ENCODE measurements around the gene KCNE2.

DNA sequence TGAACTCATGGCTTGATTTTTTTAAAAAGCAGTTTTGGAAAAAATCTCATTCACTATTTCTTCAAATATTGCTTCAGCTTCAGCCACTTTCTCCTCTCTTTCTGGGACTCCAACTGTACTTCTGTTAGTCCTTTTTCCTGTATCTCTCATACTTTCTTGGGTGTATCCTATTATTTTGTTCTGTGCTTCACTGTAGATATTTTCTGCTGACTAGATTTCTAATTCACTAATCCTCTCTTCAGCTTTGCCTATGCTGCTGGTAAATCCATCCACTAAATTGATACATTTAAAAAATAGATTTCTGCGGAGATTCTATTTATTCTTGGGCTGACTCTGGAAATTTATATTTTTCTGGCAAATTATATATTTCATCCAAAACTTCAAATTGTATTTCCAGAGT, 4.9 kb upstream of the KCNE2 start:
- TF ChIP-seq, protein P1, sequence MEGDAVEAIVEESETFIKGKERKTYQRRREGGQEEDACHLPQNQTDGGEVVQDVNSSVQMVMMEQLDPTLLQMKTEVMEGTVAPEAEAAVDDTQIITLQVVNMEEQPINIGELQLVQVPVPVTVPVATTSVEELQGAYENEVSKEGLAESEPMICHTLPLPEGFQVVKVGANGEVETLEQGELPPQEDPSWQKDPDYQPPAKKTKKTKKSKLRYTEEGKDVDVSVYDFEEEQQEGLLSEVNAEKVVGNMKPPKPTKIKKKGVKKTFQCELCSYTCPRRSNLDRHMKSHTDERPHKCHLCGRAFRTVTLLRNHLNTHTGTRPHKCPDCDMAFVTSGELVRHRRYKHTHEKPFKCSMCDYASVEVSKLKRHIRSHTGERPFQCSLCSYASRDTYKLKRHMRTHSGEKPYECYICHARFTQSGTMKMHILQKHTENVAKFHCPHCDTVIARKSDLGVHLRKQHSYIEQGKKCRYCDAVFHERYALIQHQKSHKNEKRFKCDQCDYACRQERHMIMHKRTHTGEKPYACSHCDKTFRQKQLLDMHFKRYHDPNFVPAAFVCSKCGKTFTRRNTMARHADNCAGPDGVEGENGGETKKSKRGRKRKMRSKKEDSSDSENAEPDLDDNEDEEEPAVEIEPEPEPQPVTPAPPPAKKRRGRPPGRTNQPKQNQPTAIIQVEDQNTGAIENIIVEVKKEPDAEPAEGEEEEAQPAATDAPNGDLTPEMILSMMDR (IDR thresholded peaks at IDR 0.05): no peak
- no peak for TF ChIP-seq POLR2A (IDR thresholded peaks at IDR 0.05)

Data from lower leg skin (tissue), 3 donors.